ENCODE data around the gene MTOR.

- TF ChIP-seq, protein P1, sequence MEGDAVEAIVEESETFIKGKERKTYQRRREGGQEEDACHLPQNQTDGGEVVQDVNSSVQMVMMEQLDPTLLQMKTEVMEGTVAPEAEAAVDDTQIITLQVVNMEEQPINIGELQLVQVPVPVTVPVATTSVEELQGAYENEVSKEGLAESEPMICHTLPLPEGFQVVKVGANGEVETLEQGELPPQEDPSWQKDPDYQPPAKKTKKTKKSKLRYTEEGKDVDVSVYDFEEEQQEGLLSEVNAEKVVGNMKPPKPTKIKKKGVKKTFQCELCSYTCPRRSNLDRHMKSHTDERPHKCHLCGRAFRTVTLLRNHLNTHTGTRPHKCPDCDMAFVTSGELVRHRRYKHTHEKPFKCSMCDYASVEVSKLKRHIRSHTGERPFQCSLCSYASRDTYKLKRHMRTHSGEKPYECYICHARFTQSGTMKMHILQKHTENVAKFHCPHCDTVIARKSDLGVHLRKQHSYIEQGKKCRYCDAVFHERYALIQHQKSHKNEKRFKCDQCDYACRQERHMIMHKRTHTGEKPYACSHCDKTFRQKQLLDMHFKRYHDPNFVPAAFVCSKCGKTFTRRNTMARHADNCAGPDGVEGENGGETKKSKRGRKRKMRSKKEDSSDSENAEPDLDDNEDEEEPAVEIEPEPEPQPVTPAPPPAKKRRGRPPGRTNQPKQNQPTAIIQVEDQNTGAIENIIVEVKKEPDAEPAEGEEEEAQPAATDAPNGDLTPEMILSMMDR (conservative IDR thresholded peaks at IDR 0.05) = no peak
- TF ChIP-seq ZFX (IDR thresholded peaks at IDR 0.05) = no peak
Observed at GRCh38 chr1:11188381-11188780, 74.0 kb downstream of the MTOR start.
